IPS-NIHi7 (cell line): ENCODE results near the gene SLC6A2.
"Not testable (repeated sequence)": the region's sequence is repeated elsewhere in the genome, so short reads cannot be mapped to it uniquely, and the experiment has no call there.

Experiments used
- DNase-seq: peaks from one replicate; pipeline ENCODE4 v3.0.0; 2012; ENCODE audit warnings: mixed read lengths; ENCODE audit errors: extremely low spot score

SLC6A2 gene

GRCh38 chr16:55655897-55656681 lies at the start of gene SLC6A2:
TSS of gene SLC6A2 (plus strand) at chr16:55655988. CDS start at chr16:55656695, 707 bp downstream.
- peak; percentile 73 for DNase-seq

DNA sequence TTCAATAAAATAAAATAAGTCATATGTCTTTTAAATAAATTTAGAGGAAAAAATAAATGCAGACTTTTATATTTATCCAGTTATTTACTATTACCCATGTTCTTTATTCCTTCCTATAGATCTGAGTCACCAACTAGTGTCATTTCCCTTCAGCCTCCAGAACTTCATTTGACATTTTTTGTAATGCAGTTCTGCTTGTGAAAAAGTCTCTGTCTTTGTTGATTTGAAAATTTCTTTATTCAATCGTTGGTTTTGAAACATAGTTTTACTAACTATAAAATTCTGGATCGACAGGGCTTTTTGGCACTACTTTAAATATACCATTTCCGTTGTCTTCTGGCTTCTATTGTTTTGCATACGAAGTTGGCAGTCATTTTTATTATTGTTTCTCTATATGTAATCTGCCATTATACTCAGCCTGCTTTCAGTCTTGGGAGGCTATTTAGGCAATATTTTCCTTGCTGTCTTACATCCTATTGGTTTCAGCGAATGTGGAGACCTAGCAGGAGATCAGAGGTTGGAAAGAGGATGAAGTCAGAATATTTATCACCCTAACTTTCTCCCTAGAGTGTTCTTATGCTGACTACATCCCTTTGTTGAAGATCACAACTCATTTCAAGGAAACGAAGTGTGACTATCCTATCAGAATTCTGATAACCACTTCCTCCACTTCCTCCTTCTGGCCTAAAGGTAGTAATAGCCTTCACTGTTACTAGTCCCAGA lies 42.0 kb upstream of the SLC6A2 start:
- no peak for DNase-seq

DNA sequence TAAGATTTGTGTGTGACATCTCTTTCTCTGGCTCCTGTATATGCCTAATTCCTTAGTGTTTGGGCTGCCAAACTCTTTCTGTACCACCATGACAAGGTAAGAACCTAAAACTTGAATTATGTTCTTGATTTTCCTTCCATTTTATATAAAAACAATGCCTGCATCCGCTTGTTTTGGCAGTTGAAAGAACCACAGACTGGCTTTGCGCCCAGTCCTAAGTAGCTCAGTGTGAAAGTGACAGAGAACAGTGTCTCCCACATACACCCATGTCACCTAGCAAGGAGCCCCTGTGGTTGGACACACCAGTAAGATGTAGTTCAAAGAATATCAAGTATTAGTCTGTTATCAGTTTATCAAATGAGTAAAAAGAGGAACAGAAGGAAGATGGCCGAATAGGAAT lies 40.7 kb upstream of the SLC6A2 start:
- DNase-seq, result no peak

DNA sequence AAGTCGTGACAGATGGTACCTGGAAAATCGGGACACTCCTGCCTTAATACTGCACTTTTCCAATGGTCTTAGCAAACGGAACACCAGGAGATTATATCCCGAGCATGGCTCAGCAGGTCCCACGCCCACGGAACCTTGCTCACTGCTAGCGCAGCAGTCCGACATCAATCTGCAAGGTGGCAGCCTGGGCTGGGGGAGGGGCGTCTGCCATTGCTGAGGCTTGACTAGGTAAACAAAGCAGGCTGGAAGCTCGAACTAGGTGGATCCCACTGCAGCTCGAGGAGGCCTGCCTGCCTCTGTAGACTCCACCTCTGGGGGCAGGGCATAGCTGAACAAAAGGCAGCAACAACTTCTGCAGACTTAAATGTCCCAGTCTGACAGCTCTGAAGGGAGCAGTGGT lies 40.1 kb upstream of the SLC6A2 start:
- DNase-seq, result not testable (repeated sequence)

DNA sequence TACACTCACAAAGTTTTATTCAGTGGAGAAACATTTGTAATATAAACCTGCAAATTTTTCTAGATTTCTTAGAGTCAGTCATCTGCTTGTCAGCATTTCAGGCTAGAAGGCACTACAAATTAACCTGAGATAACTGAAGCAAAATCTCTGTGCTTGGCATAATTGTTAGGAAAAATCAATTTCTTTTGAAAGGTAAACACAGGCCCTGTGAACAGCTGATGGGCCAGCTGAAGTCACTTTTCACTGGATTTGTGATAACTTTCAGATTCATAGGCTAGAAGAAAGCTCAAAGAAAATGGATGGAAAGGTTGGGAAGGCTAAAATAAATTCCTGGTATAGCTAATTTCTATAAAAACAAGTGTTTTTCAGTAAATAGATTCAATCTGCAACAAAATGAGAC lies 34.0 kb upstream of the SLC6A2 start:
- DNase-seq, result no peak

DNA sequence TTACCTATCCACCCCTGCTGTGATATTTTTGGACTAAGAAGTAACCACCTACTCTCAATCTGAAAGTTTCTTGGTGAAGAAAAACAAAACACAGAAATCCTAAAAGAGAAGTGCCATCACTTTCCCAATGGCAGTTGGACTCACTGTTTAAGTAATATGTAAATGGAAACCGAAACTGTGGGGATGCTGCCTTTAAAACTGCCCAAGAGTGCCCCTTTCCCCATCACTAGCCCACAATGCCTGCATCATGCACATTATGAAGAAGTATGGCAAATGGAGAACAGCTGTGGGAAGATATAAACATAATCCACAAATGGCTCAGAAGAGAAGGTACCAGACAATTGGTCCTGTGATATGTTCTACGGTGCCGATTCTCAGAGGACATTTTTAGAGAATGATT lies 33.5 kb upstream of the SLC6A2 start:
- no peak for DNase-seq

GRCh38 chr16:55622930-55623561 lies 32.7 kb upstream of the SLC6A2 start:
- DNase-seq, result peak; percentile 87

DNA sequence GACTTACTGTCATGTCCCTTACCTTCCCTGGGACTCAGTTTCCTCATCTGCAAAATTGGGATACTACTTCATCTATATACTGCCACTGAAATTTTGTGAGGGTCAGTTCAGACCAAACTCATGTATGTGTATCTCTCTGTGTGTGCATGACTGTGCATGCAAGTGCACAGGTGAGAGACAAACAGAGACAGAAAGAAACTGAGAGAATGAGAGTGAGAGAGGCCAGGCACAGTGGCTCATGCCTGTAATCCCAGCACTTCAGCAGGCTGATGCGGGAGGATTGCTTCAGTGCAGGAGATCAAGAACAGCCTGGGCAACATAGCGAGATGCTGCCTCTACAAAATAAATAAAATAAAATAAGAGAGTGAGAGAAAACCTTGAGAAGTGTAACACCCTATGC lies 32.1 kb upstream of the SLC6A2 start:
- DNase-seq, result no peak

- no peak for DNase-seq
These were observed 31.1 kb upstream of the SLC6A2 start for GRCh38 chr16:55624696-55625095.

- DNase-seq, result no peak
These were observed 29.9 kb upstream of the SLC6A2 start for GRCh38 chr16:55625843-55626242.

DNA sequence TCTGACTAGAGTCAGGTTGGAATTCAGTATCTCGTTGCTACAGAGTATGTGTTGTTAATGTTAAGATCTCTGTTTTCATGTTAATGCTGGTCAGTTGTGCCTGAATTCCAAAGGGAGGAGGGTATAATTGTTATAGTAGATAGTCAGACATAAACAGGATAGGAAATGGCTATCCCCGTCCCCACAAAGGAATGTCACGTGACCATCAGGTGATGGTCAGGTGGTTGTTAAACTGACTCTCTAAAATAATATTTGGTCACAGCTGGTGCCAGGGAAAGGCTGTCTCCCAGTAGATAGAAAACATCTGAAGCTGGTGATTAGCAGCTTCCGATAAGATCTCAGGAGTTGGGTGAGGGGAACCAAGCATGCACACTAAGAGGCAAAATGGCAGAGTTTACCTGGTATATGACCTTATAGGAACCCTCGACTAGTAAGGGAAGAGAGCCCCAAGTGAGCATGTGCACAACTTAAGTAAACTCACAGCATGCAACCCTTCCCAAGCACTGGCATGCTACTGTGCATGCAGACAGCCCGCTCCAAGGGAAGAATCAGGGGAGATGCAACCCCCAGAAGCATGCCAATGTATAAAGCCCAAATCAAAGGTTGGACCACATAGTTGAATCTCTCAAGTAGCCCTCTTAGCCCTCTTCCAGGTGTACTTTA lies 27.4 kb upstream of the SLC6A2 start:
- DNase-seq, result no peak

DNA sequence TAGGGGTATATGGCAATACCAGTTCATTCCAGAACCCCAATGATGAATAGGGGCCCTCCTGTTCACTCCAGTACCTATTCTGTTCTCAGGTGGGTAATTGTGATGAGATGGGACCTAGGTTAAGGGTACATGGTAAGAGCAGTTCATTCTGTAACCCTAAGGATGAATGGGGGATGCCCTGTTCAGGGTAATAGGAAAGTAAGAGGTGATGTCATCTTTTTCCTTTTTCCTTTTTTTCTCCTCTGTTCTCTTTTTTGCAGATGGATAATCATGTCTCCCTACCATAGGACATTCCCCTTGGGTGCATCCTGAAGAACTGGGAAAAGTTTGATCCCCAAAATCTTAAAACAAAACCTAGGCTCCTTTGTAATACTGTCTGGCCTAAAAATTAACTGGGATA lies 25.0 kb upstream of the SLC6A2 start:
- no peak for DNase-seq

DNA sequence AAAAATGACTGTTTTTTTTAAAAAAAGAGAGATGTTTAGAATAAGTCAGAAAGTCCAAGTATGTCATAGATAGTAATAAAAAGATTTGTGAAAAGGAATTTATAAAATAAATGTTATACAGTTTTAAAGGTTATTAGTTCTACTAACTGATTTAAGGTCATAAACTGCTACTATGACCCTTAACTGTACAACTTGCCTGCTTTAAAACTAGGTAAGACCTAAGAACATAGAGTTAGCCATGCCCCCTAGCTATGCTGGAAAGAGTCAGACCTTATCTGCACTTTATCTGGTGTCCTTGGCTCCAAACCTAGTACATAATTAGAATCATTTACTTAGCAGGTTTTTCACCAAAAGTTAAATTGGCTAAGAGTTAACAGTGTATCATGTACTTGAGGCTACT lies 23.5 kb upstream of the SLC6A2 start:
- no peak for DNase-seq

DNA sequence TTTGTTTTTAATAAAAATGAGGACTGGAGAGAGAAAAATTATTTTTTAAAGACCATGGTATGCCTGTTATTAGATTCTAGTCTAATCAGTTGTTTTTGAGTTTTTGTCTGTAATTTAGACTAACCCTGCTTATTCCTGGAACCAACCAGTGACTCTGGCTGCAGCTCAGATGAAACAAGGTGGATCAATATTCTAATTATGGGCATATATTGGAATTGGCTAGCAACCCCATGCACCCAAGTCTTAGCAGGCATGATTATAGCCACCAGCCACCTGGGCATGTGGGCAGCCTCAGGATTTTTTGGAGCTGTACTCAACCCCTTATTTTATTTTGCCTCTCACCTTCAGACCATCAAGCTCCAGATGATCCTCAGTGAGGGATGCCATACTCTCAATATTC lies 21.6 kb upstream of the SLC6A2 start:
- no peak for DNase-seq

- no peak for DNase-seq
These were observed 17.5 kb upstream of the SLC6A2 start for GRCh38 chr16:55638256-55638655.

DNA sequence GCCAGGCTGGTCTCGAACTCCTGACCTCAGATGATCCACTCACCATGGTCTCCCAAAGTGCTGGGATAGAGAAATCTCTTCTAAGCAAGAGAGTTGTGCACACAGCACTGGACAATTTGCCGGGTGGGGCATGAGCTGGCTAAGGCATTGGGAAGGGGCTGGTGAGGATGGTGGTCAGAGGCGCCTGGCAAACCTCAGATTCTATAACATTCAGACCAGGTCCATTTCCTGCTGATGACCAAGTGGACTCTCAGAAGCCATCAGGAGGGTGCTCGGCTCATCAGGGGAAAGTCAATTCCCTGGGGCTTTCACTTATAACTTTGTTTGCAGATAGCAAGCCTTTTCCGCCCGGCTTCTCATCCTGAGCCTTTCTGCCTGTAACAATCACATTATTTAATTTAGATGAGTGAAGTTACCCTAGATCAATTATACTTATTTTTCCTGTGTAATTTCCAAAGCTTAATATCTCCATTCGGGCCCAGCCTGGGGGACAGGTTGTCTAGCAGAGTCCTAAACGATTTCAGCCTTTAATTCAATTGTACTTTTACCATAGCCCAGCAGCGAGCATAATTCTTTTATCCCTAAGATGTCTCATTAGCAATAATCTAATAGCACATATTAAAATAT lies 15.0 kb upstream of the SLC6A2 start:
- no peak for DNase-seq

GRCh38 chr16:55641430-55642056 lies 14.2 kb upstream of the SLC6A2 start:
- DNase-seq, result no peak

DNA sequence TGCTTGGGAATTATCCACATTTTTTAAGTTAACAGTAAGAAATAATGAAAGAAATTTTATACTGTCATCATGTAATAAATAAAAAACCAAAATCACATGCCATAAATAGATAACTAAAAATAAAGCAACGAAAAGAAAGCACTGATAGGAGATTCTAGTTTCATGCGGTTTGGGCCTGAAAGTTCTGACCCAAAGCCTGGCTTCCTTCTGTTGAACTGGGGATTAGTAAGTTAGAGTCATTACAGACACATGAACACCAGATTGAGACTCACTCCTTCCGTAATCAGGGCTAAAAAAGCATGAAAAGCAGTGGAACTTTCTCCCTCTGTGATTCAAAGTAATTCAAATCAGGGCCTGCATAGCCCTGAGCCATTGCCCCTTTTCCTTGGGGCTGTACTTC lies 13.2 kb upstream of the SLC6A2 start:
- DNase-seq, result no peak

DNA sequence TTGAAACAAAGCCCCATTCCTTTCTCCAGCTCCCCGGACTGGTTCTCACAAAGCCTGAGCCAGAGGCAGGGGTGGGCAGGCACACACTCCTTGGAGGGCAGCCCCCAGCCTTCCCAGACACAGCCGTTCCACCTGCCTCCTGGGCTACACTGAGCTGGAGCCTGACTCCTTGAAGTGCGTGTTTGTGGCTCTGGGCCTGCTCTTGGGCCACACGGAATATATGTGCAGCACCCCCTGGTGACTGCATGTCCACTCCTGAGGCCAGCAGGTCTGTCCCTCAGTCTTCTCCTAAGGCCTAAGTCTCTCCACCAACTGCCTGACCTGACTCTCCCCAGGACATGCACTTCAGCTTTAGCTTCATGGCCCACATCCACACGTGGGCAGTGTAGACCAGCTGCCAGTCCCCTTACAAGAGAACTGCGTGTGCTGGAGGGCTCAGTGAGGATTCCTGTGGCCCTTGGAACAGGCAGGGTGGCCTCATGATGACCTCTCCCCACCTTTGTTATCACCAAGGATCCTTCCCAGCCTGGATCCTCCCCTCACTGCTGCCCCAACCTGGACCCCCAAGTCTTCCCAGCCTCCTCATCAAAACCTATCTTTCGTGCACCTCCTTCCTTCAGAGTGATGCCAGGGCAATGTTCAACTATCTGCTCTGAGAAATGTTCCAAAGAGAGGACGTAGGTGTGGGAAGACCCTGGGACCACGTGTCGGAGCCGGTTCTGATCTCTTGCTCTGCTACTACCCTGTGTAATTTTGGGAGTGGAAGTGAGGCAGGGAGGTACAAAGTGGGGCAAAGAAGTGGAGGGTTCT lies 12.4 kb upstream of the SLC6A2 start:
- DNase-seq, result no peak

- no peak for DNase-seq
These were observed 9.8 kb upstream of the SLC6A2 start for GRCh38 chr16:55645986-55646385.

DNA sequence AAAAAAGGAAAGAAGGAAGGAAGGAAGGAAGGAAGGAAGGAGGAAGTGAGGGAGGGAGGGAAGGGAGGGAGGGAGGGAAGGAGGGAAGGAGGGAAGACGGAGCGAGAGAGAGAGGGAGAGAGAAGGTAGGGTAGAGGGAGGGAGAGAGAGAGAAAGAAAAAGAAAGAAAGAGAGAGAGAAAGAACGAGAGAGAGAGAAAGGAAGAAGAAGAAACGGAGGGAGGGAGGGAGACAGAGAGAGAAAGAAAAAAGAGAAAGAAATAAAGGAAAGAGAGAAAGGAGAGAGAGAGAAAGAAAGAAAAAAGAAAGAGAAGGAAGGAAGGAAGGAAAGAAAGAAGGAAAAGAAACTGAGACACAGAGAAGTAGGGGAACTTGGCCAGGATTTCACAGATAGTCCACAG lies 8.4 kb upstream of the SLC6A2 start:
- no peak for DNase-seq
